Stimulated activated CD8-positive, alpha-beta memory T cell treated with anti-CD3 and anti-CD28 coated beads, Interleukin-4, amount 100 ng/mL, for 4 hours (primary cell): ENCODE data around the gene MMP11.
"Not testable (repeated sequence)": the region's sequence is repeated elsewhere in the genome, so short reads cannot be mapped to it uniquely, and the experiment has no call there.

ENCODE experiments used
- DNase-seq, 2 donors: peaks; one replicate each; pipeline ENCODE4 v3.0.0-alpha.2; 2020; ENCODE audit warnings: low read depth in 2 of 2, low spot score in 1 of 2

MMP11 gene

DNA sequence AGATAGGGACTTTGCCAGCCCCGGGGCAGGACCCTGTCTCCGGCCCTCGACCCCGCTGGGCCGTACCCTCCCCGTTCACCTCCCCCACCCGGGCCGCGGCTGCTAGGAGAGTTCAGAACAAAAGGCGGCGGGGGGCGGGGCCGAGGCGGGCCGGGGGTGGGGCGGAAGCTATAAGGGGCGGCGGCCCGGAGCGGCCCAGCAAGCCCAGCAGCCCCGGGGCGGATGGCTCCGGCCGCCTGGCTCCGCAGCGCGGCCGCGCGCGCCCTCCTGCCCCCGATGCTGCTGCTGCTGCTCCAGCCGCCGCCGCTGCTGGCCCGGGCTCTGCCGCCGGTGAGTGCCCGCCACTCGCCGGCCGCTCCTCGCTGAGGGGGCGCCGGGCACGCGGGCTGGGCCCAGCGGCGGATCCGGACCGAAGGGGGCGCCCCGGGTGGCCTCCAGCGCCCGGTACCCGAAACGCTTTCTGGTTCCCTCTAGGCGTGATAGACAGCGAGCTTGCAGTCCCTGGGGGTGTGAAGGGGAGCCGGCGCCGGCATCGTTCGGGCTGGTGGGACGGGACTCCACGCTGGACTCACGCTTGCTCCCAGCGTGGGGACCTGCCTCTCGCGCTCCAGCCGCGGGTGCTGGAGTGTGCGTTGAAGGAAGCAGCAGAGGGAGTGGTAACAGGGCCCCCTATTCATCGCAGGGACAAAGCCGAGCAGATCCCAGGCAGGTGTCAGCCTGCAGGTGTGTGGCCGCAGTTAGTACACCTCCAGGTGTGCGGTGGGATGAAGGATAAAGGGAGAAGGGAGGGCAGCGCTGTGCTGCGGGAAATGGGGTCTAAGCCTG is at the start of gene MMP11:
TSS of gene MMP11 (plus strand) at position 201 of the 825 bp plus-strand sequence. CDS start at position 223, 22 bp downstream.
- no peak for DNase-seq

DNA sequence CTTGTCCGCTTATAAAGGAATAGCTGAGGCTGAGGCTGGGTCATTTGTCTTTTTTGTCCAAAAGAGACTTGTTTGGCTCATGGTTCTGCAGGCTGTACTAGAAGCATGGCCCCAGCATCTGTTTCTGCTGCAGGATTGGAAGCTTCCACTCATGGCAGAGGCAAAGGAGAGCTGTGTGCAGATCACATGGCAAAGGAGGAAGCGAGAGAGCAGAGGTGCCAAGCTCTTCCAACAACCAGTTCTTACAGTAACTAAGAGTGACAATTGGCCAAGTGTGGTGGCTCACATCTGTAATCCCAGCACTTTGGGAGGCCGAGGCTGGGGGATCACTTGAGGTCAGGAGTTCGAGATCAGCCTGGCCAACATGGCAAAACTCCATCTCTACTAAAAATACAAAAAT is 44.5 kb upstream of the MMP11 start:
- DNase-seq: not testable (repeated sequence)

DNA sequence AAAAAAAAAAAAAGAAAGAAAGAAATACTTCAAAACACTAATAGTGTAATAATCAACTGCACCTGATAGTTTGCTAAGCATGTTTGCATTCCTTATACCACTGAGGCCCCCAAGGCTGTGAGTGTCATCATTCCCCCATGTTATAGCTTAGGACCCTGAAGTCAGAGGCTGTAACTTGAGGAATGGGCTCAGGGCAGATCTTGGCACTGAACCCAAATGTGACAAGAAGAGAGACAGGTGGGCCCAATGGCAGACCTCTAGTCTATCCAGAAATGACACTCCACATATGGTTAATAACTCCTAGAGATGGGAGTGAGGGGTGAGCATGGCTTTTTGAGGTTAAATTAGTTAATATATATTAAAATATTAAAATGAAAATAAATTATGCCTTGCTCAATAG is 35.0 kb upstream of the MMP11 start:
- no peak for DNase-seq

DNA sequence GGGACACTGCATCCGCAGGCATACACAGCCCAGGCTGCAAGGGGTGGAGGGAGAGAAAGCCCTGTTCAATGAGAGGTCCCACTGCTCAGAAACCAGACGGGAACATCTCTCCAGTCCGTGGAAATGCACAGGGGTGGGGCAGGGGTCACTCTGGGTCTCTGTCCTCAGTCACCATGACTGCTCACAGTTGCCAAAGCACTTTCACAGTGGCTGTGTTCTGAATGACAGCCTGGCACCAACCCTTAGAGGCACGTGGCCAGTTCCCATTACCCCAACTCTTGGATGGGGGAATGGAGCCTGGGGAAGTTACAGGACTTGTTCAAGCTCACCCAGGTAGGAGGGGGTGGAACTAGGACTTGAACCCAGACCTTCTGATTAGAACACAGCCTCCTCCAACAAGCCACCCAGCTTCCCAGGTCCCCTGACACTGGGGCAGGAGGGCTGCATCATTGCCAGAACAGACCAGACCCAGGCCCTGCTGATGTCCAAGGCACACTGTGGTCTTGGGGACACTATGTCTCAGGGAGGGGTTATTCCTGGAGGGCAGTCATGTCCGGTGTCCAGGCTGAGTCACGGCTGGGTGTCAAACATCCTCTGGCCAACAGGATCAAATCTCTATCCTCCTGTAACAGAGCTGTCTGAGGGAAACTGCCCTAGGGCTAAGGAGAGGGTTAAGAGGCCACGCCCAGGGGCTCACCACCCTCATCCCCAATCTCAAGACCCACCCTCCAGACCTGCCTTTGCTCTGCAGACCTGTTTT is 30.0 kb upstream of the MMP11 start:
- DNase-seq: no peak

GRCh38 chr22:23743303-23743705 is 29.3 kb upstream of the MMP11 start:
- no peak for DNase-seq

DNA sequence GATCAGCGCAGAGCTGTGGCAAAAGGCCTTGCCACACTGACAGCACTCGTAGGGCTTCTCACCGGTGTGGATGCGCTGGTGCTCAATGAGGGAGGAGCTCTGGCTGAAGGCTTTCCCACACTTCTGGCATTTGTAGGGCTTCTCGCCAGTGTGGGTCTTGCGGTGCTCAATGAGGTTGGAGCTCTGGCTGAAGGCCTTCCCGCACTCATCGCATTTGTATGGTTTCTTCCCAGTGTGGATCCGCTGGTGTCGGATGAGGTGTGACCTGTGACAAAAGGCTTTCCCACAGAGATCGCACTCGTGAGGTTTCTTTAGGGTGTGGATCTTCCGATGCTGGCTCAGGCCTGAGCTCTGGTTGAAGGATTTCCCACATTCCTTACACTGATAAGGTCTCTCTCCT is 28.6 kb upstream of the MMP11 start:
- no peak for DNase-seq

DNA sequence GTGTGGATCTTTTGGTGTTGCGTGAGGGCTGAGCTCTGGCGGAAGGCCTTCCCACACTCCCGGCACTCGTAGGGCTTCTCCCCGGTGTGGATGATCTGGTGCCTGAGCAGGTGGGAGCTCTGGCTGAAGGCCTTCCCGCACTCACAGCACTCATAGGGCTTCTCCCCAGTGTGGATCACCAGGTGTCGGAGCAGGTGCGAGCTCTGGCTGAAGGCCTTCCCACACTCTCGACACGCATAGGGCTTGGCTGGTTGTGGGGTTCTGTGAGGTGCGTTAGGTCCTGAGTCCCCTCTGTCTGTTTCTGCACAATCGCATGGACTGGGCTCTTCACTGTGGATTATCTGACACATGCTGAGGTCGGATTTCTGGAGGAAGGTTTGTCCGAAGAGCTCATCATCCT is 28.2 kb upstream of the MMP11 start:
- no peak for DNase-seq

GRCh38 chr22:23745791-23746190 is 26.9 kb upstream of the MMP11 start:
- DNase-seq: no peak

- DNase-seq: no peak
Observed at GRCh38 chr22:23749841-23750301, 22.8 kb upstream of the MMP11 start.

DNA sequence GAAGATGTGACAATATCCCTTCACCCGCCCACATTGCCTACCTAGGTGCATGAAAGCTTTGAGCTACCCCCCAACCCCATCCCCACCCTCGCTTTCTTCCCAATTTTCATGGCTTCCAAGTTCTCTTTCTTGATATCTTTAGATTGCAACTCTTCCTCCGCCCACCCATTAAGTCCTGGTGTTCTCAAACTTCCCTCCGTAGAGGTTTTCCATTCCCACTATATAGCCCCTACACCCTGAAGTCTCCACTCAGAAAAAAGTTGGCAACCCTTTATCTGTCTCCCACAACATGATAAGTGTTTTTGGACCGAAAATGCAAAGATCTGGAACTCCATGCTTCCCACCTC is 22.3 kb upstream of the MMP11 start:
- DNase-seq: no peak

DNA sequence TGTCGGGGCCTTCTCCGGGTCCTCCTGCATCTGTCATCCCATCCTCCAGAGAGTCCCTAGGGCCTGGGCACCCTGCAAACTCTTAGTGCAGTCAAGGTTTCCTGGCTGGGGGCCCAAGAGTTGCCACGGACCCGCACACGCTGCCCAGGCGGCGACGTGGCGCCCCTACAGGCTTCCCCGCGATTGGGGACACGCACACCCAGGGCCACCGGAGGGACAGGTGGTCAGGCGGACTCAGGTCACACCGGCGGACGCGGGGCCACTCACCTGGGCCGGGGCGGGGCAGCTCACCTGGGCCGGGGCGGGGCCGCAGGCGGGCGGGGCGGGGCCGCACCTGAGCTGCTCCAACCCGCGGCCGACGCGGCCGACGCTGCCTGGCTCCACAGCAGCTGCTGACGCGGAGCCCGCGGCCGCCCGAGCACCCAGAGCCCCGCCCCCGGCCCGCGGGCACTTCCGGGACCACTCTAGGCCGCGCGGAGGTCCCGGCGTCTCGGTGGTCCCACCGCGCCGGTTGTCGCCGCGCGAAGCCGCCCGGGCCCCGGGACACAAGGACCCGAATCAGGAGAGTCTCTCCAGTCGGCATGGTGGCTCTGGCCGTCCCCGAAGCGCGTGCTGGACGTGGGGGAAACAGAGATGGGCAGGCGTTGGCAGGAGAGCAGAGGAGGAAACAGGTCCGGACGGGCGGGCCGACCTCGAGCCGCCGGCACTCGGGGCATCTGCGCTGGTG is 21.8 kb upstream of the MMP11 start, which contains the start of gene ZNF70:
TSS of gene ZNF70 (minus strand) at position 399 of the 727 bp plus-strand sequence. CDS start 5,972 bp downstream, outside the sequence.
- DNase-seq: peak; percentile 47 to 79

DNA sequence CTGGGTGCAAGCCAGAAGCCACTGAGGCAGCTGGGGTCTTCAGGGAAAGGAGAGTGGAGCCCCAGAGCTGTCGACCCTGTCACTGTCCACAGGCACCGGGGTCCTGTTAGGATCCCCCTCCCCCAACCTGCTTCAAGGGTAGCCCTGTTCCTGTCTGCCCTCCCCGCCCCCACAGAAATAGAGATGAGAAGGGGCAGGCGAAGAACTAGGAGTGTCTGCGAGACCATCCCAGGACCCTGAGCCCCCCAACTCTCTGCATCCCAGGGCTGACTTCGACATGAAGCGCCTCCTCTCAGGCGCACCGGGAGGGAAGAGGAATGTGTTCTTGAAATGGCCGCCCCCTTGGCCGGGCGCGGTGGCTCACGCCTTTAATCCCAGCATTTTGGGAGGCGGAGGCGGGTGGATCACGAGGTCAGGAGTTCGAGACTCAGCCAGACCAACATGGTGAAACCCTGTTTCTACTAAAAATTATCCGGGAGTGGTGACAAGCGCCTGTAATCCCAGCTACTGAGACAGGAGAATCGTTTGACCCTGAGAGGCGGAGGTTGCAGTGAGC is 21.1 kb upstream of the MMP11 start:
- no peak for DNase-seq

- no peak for DNase-seq
Observed at GRCh38 chr22:23752090-23752691, 20.5 kb upstream of the MMP11 start.

- DNase-seq: no peak
Observed at GRCh38 chr22:23752750-23753149, 19.9 kb upstream of the MMP11 start.

DNA sequence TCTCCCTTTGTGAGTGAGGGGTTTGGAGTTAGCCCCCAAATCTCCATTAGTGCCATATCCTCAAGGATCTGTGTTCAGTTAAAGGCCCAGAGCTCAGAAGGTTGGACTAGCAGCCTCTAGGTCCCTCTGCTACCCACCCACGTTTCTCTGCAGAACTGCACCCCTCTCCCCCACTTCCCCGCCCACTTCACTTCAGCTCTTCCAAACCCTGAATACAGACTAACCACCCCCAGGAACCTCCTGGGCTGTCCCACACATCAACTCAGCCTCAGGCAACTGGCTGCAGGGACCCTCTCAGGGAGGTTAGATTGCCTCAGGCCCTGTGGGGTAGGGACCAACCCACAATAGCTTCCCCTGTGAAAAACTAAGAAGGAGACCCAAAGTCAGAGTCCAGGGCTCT is 19.3 kb upstream of the MMP11 start:
- DNase-seq: no peak

GRCh38 chr22:23754220-23754919 is 18.3 kb upstream of the MMP11 start, which contains the start of gene VPREB3:
TSS of gene VPREB3 (minus strand) at chr22:23754425. CDS start at chr22:23754363, 62 bp downstream.
- no peak for DNase-seq

DNA sequence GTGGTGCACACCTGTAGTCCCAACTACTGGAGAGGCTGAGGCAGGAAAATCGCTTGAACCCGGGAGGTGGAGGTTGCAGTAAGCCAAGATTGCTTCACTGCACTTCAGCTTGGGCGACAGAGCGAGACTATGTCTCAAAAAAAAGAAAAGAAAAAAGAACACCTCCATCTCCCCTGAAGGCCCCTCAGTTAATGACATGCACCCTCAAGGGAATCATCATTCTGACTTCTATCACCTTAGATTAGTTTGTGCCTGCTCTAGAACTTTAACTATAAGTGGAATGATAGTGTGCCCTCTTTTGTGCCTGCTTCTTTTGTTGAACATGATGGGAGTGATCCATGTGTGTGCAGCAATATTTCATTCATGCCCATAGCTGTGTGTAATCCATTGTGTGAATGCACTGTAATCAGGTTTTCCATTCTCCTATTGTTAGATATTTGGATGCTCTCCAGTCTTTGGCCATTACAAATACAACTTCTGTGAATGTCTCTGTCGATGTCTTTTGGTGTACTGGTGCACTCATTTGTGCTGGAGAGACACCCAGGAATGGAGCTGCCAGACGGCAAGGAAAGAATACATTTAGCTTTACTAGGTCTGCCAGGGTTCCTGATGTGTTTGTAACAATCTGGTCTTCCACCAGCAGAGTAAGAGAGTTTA is 17.5 kb upstream of the MMP11 start:
- no peak for DNase-seq

GRCh38 chr22:23755711-23756110 is 16.9 kb upstream of the MMP11 start:
- no peak for DNase-seq

- no peak for DNase-seq
Observed at GRCh38 chr22:23756891-23757290, 15.8 kb upstream of the MMP11 start.

DNA sequence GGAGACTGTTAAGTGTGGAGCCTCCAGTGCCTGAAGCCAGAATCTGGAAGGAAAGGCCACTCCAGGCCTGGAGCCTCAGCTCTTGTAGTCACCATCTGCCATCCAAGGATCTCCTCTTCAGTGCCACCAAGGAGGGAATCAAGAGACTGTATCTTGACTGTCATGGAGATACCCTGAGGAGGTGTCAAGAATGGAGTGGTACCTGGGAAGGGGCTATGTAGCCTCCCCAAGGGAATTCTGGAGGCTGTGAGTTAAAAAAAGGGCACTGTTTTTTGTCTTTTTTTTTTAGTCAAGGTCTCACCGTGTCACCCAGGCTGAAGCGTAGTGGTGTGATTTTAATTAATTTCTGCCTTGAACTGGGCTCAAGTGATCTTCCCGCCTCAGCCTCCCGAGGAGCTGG is 13.1 kb upstream of the MMP11 start:
- no peak for DNase-seq
